HEK293 (cell line): Measurements from ENCODE around the gene INO80E.

Experiments
- CTCF ChIA-PET: fragments of 350-600 bp; formaldehyde crosslinking; extraction: SDS; loops from one replicate; lab custom pipeline; 2021; ENCODE audit warnings: antibody characterized with exemption; lab: Yijun Ruan, JAX
- POLR2A ChIA-PET: fragments of 300-600 bp; formaldehyde crosslinking; extraction: SDS; loops from one replicate; lab custom pipeline; 2020; ENCODE audit warnings: antibody characterized with exemption, inconsistent platforms; lab: Yijun Ruan, JAX
- H3K27ac ChIP-seq: fragments of 200-500 bp; sonication (Bioruptor generic); 2 replicates; pipeline ENCODE4 v1.5.1; 2014; ENCODE audit warnings: low read depth, low read length, control low read depth, inconsistent platforms; ENCODE audit errors: extremely low read depth
- H3K36me3 ChIP-seq, 2 experiments: fragments of 200-500 bp in 1 of 2; sonication (Bioruptor generic) in 1 of 2; 1 replicate in 1 of 2; 2 replicates in 1 of 2; pipeline ENCODE4 v1.5.1; 2014 to 2017; ENCODE audit warnings: inconsistent platforms in 2 of 2, low read length in 2 of 2; ENCODE audit not compliant: control insufficient read depth in 2 of 2, insufficient read depth in 1 of 2
- H3K4me1 ChIP-seq: fragments of 200-500 bp; sonication (Bioruptor generic); 2 replicates; pipeline ENCODE4 v1.5.1; 2014; ENCODE audit warnings: mild to moderate bottlenecking, low read length, inconsistent platforms; ENCODE audit not compliant: control insufficient read depth, insufficient read depth
- H3K4me3 ChIP-seq: 2 replicates; pipeline ENCODE4 v1.5.1; 2011; ENCODE audit warnings: low read depth, mild to moderate bottlenecking, control low read depth, low read length, moderate library complexity
- H3K9me3 ChIP-seq: fragments of 200-500 bp; sonication (Bioruptor generic); 2 replicates; pipeline ENCODE4 v1.5.1; 2014; ENCODE audit warnings: low read depth, low read length, inconsistent platforms; ENCODE audit not compliant: control insufficient read depth, insufficient read depth
- CTCF ChIP-seq: fragments of 450-650 bp; formaldehyde crosslinking; IDR thresholded peaks from 2 replicates; pipeline ENCODE4 v1.5.1; 2016; ENCODE audit warnings: missing biosample characterization, missing genetic modification characterization
- HIC1 ChIP-seq: fragments of 450-650 bp; formaldehyde crosslinking; IDR thresholded peaks from 2 replicates; pipeline ENCODE4 v1.5.1; 2016; ENCODE audit warnings: missing biosample characterization, missing genetic modification characterization
- KLF1 ChIP-seq: fragments of 450-650 bp; formaldehyde crosslinking; IDR thresholded peaks from 2 replicates; pipeline ENCODE4 v1.5.1; 2016; ENCODE audit warnings: missing biosample characterization, missing genetic modification characterization
- KLF16 ChIP-seq: fragments of 450-650 bp; formaldehyde crosslinking; IDR thresholded peaks from 2 replicates; pipeline ENCODE4 v1.5.1; 2017; ENCODE audit warnings: missing biosample characterization, missing genetic modification characterization
- KLF9 ChIP-seq: fragments of 450-650 bp; formaldehyde crosslinking; IDR thresholded peaks from 2 replicates; pipeline ENCODE4 v1.5.1; 2016; ENCODE audit warnings: missing biosample characterization, missing genetic modification characterization, low read depth
- PATZ1 ChIP-seq: fragments of 450-650 bp; formaldehyde crosslinking; IDR thresholded peaks from 2 replicates; pipeline ENCODE4 v1.5.1; 2016; ENCODE audit warnings: missing biosample characterization, missing genetic modification characterization
- SP7 ChIP-seq: fragments of 450-650 bp; formaldehyde crosslinking; IDR thresholded peaks from 2 replicates; pipeline ENCODE4 v1.5.1; 2016; ENCODE audit warnings: missing biosample characterization, missing genetic modification characterization
- ZBTB17 ChIP-seq: fragments of 450-650 bp; formaldehyde crosslinking; IDR thresholded peaks from 2 replicates; pipeline ENCODE4 v1.5.1; 2016; ENCODE audit warnings: missing biosample characterization, missing genetic modification characterization
- ZBTB20 ChIP-seq: fragments of 450-650 bp; formaldehyde crosslinking; IDR thresholded peaks from 2 replicates; pipeline ENCODE4 v1.5.1; 2016; ENCODE audit warnings: missing biosample characterization, missing genetic modification characterization
- ZBTB26 ChIP-seq: fragments of 450-650 bp; formaldehyde crosslinking; optimal IDR thresholded peaks from 2 replicates; pipeline ENCODE3; 2016; ENCODE audit warnings: missing biosample characterization, mild to moderate bottlenecking, missing genetic modification characterization
- ZBTB8A ChIP-seq: fragments of 450-650 bp; formaldehyde crosslinking; IDR thresholded peaks from 2 replicates; pipeline ENCODE4 v1.5.1; 2016; ENCODE audit warnings: missing biosample characterization, missing genetic modification characterization
- ZFHX2 ChIP-seq: fragments of 450-650 bp; formaldehyde crosslinking; conservative IDR thresholded peaks from 2 replicates; pipeline ENCODE4 v1.5.1; 2016; ENCODE audit warnings: missing biosample characterization, missing genetic modification characterization
- ZIC2 ChIP-seq: fragments of 450-650 bp; formaldehyde crosslinking; IDR thresholded peaks from 2 replicates; pipeline ENCODE4 v1.5.1; 2016; ENCODE audit warnings: missing biosample characterization, missing genetic modification characterization
- ZNF2 ChIP-seq: fragments of 450-650 bp; formaldehyde crosslinking; IDR thresholded peaks from 2 replicates; pipeline ENCODE4 v1.5.1; 2016; ENCODE audit warnings: missing biosample characterization, missing genetic modification characterization
- ZNF24 ChIP-seq: fragments of 450-650 bp; formaldehyde crosslinking; IDR thresholded peaks from 2 replicates; pipeline ENCODE4 v1.5.1; 2016; ENCODE audit warnings: missing biosample characterization, missing genetic modification characterization
- ZNF335 ChIP-seq: fragments of 450-650 bp; formaldehyde crosslinking; conservative IDR thresholded peaks from 2 replicates; pipeline ENCODE4 v1.5.1; 2016; ENCODE audit warnings: missing biosample characterization, missing genetic modification characterization
- ZNF398 ChIP-seq: fragments of 450-650 bp; formaldehyde crosslinking; IDR thresholded peaks from 2 replicates; pipeline ENCODE4 v1.5.1; 2017; ENCODE audit warnings: missing biosample characterization, missing genetic modification characterization
- ZNF433 ChIP-seq: fragments of 450-650 bp; formaldehyde crosslinking; IDR thresholded peaks from 2 replicates; pipeline ENCODE4 v1.5.1; 2016; ENCODE audit warnings: missing biosample characterization, missing genetic modification characterization, low read depth
- ZNF488 ChIP-seq: fragments of 450-650 bp; formaldehyde crosslinking; IDR thresholded peaks from 2 replicates; pipeline ENCODE4 v1.5.1; 2016; ENCODE audit warnings: missing biosample characterization, missing genetic modification characterization
- ZNF571 ChIP-seq: fragments of 450-650 bp; formaldehyde crosslinking; IDR thresholded peaks from 2 replicates; pipeline ENCODE4 v1.5.0; 2017; ENCODE audit warnings: missing biosample characterization, missing genetic modification characterization
- ZNF639 ChIP-seq: fragments of 450-650 bp; formaldehyde crosslinking; IDR thresholded peaks from 2 replicates; pipeline ENCODE4 v1.5.1; 2016; ENCODE audit warnings: missing biosample characterization, missing genetic modification characterization
- ZSCAN5A ChIP-seq: fragments of 450-650 bp; formaldehyde crosslinking; IDR thresholded peaks from 2 replicates; pipeline ENCODE4 v1.5.1; 2016; ENCODE audit warnings: missing biosample characterization, missing genetic modification characterization

The INO80E gene

GRCh38 chr16:30010844-30011713, 15.0 kb downstream of the INO80E start, which contains the start of gene DOC2A:
Gene DOC2A, minus strand, starts transcription at chr16:30011027. Its CDS starts 805 bp downstream, at chr16:30010222.
- Histone ChIP-seq H3K36me3 (peaks cover 0 to 8% of the 10 kb centered on the region in 2 experiments; a peak in 1 of 3 replicates), H3K27ac (no peak within 1 kb of the TSS; the same call in 1 of the 2 replicates), H3K4me3 (peak within 1 kb of the TSS; percentile 50), H3K4me1 (no peaks in the 10 kb centered on the region), H3K9me3 (no peaks in the 10 kb centered on the region)
- ChIA-PET CTCF (interaction anchor here (1.2 kb wide), 1 partner anchor 11 kb away, joined by 4 read pairs; no protein-coding TSS in a partner anchor), POLR2A (interaction anchor here (0.5 to 0.7 kb wide), 5 partner anchors 15 to 768 kb away, joined by 3 to 4 read pairs (median 3); partner anchors contain the start of genes HIRIP3, INO80E and PAGR1)
- TF ChIP-seq ZBTB20 (tag by site-specific recombination), result peak; percentile 8; the same call in 1 of the 2 replicates
- peak; percentile 86 for TF ChIP-seq ZNF335
- TF ChIP-seq ZNF571 (tag by site-specific recombination), result no peak
- peak; percentile 96 for TF ChIP-seq ZNF398
- TF ChIP-seq ZNF24 (tag by site-specific recombination), result no peak
- peak; percentile 53; the same call in 1 of the 2 replicates for TF ChIP-seq HIC1 (tag by site-specific recombination)
- no peak for TF ChIP-seq ZIC2 (tag by site-specific recombination)
- TF ChIP-seq ZNF2, result 0 out of 2 replicates have a peak, but pooled peaks have one; percentile 12
- TF ChIP-seq ZBTB8A (tag by site-specific recombination), result 0 out of 2 replicates have a peak, but pooled peaks have one; percentile 7
- TF ChIP-seq ZBTB17 (tag by site-specific recombination), result peak; percentile 99
- no peak for TF ChIP-seq ZSCAN5A (tag by site-specific recombination)
- peak; percentile 46 for TF ChIP-seq PATZ1 (tag by site-specific recombination)
- peak; percentile 40; the same call in 1 of the 2 replicates for TF ChIP-seq KLF1
- TF ChIP-seq ZNF433, result no peak
- peak; percentile 100 for TF ChIP-seq ZBTB26 (tag by site-specific recombination)
- TF ChIP-seq KLF9 (tag by site-specific recombination), result 0 out of 2 replicates have a peak, but pooled peaks have one; percentile 3
- TF ChIP-seq ZNF488 (tag by site-specific recombination), result no peak
- TF ChIP-seq SP7 (tag by site-specific recombination), result no peak
- peak; percentile 55; the same call in 1 of the 2 replicates for TF ChIP-seq KLF16
- peak; percentile 10; the same call in 1 of the 2 replicates for TF ChIP-seq ZFHX2 (tag by site-specific recombination)
- no peak for TF ChIP-seq ZNF639 (tag by site-specific recombination)
- TF ChIP-seq CTCF (tag by site-specific recombination), result 0 out of 2 replicates have a peak, but pooled peaks have one; percentile 12
